NCI-H2107 (cell line): ENCODE results near the gene CLSTN2.

Experiments used
- DNase-seq: peaks from one replicate; lab custom pipeline; 2025; lab: John Stamatoyannopoulos, UW

The CLSTN2 gene

GRCh38 chr3:140453750-140454149 is 518.8 kb downstream of the CLSTN2 start:
- DNase-seq = no peak

- DNase-seq = no peak
Observed at GRCh38 chr3:140455521-140456214, 520.7 kb downstream of the CLSTN2 start.

GRCh38 chr3:140456974-140457373 is 522.0 kb downstream of the CLSTN2 start:
- DNase-seq = no peak

- DNase-seq = no peak
Observed at GRCh38 chr3:140459462-140459861, 524.5 kb downstream of the CLSTN2 start.

- DNase-seq = no peak
Observed at GRCh38 chr3:140461250-140461649, 526.3 kb downstream of the CLSTN2 start.

- DNase-seq = no peak
Observed at GRCh38 chr3:140463355-140463754, 528.4 kb downstream of the CLSTN2 start.

- no peak for DNase-seq
Observed at GRCh38 chr3:140465988-140466387, 531.0 kb downstream of the CLSTN2 start.

GRCh38 chr3:140466535-140466934 is 531.5 kb downstream of the CLSTN2 start:
- no peak for DNase-seq

GRCh38 chr3:140467104-140467577 is 532.2 kb downstream of the CLSTN2 start:
- no peak for DNase-seq

- no peak for DNase-seq
Observed at GRCh38 chr3:140467796-140468315, 532.9 kb downstream of the CLSTN2 start.

GRCh38 chr3:140468407-140468806 is 533.4 kb downstream of the CLSTN2 start:
- no peak for DNase-seq

GRCh38 chr3:140469491-140469890 is 534.5 kb downstream of the CLSTN2 start:
- no peak for DNase-seq

GRCh38 chr3:140470211-140470610 is 535.2 kb downstream of the CLSTN2 start:
- no peak for DNase-seq

- DNase-seq = no peak
Observed at GRCh38 chr3:140470962-140471361, 536.0 kb downstream of the CLSTN2 start.

GRCh38 chr3:140472306-140473020 is 537.5 kb downstream of the CLSTN2 start:
- no peak for DNase-seq

GRCh38 chr3:140487566-140487965 is 552.6 kb downstream of the CLSTN2 start:
- DNase-seq = no peak

GRCh38 chr3:140493271-140493670 is 558.3 kb downstream of the CLSTN2 start:
- DNase-seq = no peak

- no peak for DNase-seq
Observed at GRCh38 chr3:140494970-140495369, 560.0 kb downstream of the CLSTN2 start.

- no peak for DNase-seq
Observed at GRCh38 chr3:140497331-140497730, 562.3 kb downstream of the CLSTN2 start.

GRCh38 chr3:140499114-140499757 is 564.3 kb downstream of the CLSTN2 start:
- DNase-seq = peak; percentile 8

- no peak for DNase-seq
Observed at GRCh38 chr3:140500473-140500872, 565.5 kb downstream of the CLSTN2 start.

- no peak for DNase-seq
Observed at GRCh38 chr3:140501061-140501769, 566.2 kb downstream of the CLSTN2 start.
